HG03039 (cell line): ENCODE data around the gene CACNA1C.

Experiments
- ATAC-seq: cut with Tn5 transposase; IDR thresholded peaks from one replicate; pipeline ENCODE4 v1.9.1; 2021; ENCODE audit warnings: mild to moderate bottlenecking, moderate library complexity; ENCODE audit not compliant: unreplicated experiment

Gene CACNA1C

GRCh38 chr12:2167231-2167630 lies 114.4 kb downstream of the CACNA1C start:
- ATAC-seq = no peak

GRCh38 chr12:2168808-2169207 lies 116.0 kb downstream of the CACNA1C start:
- no peak for ATAC-seq

- ATAC-seq = no peak
Observed at GRCh38 chr12:2169489-2169888, 116.7 kb downstream of the CACNA1C start.

- no peak for ATAC-seq
Observed at GRCh38 chr12:2169940-2170339, 117.2 kb downstream of the CACNA1C start.

GRCh38 chr12:2170376-2170775 lies 117.6 kb downstream of the CACNA1C start:
- no peak for ATAC-seq

GRCh38 chr12:2171672-2172426 lies 119.1 kb downstream of the CACNA1C start:
- ATAC-seq = no peak

GRCh38 chr12:2172491-2173214 lies 119.9 kb downstream of the CACNA1C start:
- ATAC-seq = no peak

- no peak for ATAC-seq
Observed at GRCh38 chr12:2173971-2174370, 121.2 kb downstream of the CACNA1C start.

GRCh38 chr12:2177003-2177402 lies 124.2 kb downstream of the CACNA1C start:
- no peak for ATAC-seq

GRCh38 chr12:2177751-2178150 lies 125.0 kb downstream of the CACNA1C start:
- no peak for ATAC-seq

GRCh38 chr12:2179058-2179457 lies 126.3 kb downstream of the CACNA1C start:
- ATAC-seq = no peak

- ATAC-seq = no peak
Observed at GRCh38 chr12:2179953-2180736, 127.4 kb downstream of the CACNA1C start.

GRCh38 chr12:2180737-2181082 lies 127.9 kb downstream of the CACNA1C start:
- ATAC-seq = no peak

- no peak for ATAC-seq
Observed at GRCh38 chr12:2183556-2184541, 131.1 kb downstream of the CACNA1C start.

GRCh38 chr12:2185751-2186341 lies 133.1 kb downstream of the CACNA1C start:
- no peak for ATAC-seq

- no peak for ATAC-seq
Observed at GRCh38 chr12:2187195-2187945, 134.6 kb downstream of the CACNA1C start.

GRCh38 chr12:2190085-2190484 lies 137.3 kb downstream of the CACNA1C start:
- ATAC-seq = no peak

GRCh38 chr12:2190896-2191533 lies 138.2 kb downstream of the CACNA1C start:
- no peak for ATAC-seq
